ENCODE data around the gene SLC24A3.

SLC24A3 gene

GRCh38 chr20:19397226-19397625 is 184.8 kb downstream of the SLC24A3 start:
- no peak for DNase-seq

- DNase-seq, result no peak
These were observed 185.2 kb downstream of the SLC24A3 start for GRCh38 chr20:19397666-19398065.

- DNase-seq, result no peak
These were observed 188.7 kb downstream of the SLC24A3 start for GRCh38 chr20:19401096-19401495.

GRCh38 chr20:19403549-19403948 is 191.1 kb downstream of the SLC24A3 start:
- DNase-seq, result no peak

GRCh38 chr20:19404826-19405225 is 192.4 kb downstream of the SLC24A3 start:
- DNase-seq, result no peak

- DNase-seq, result no peak
These were observed 193.5 kb downstream of the SLC24A3 start for GRCh38 chr20:19405958-19406357.

GRCh38 chr20:19406381-19406780 is 193.9 kb downstream of the SLC24A3 start:
- no peak for DNase-seq

- no peak for DNase-seq
These were observed 194.8 kb downstream of the SLC24A3 start for GRCh38 chr20:19407196-19407595.

GRCh38 chr20:19407736-19408135 is 195.3 kb downstream of the SLC24A3 start:
- DNase-seq, result peak; percentile 13

- DNase-seq, result no peak
These were observed 196.5 kb downstream of the SLC24A3 start for GRCh38 chr20:19408971-19409370.

GRCh38 chr20:19411811-19412210 is 199.4 kb downstream of the SLC24A3 start:
- DNase-seq, result no peak

GRCh38 chr20:19412254-19412653 is 199.8 kb downstream of the SLC24A3 start:
- no peak for DNase-seq

- no peak for DNase-seq
These were observed 202.2 kb downstream of the SLC24A3 start for GRCh38 chr20:19414600-19414999.

- no peak for DNase-seq
These were observed 203.3 kb downstream of the SLC24A3 start for GRCh38 chr20:19415786-19416185.

GRCh38 chr20:19416627-19417026 is 204.2 kb downstream of the SLC24A3 start:
- no peak for DNase-seq

GRCh38 chr20:19419396-19419795 is 207.0 kb downstream of the SLC24A3 start:
- DNase-seq, result no peak

GRCh38 chr20:19423097-19423899 is 210.9 kb downstream of the SLC24A3 start:
- no peak for DNase-seq

- no peak for DNase-seq
These were observed 211.6 kb downstream of the SLC24A3 start for GRCh38 chr20:19423900-19424620.

GRCh38 chr20:19426356-19426755 is 213.9 kb downstream of the SLC24A3 start:
- DNase-seq, result no peak

GRCh38 chr20:19427480-19427879 is 215.0 kb downstream of the SLC24A3 start:
- no peak for DNase-seq

GRCh38 chr20:19427913-19428312 is 215.5 kb downstream of the SLC24A3 start:
- DNase-seq, result no peak

GRCh38 chr20:19428324-19428723 is 215.9 kb downstream of the SLC24A3 start:
- no peak for DNase-seq

GRCh38 chr20:19429538-19429937 is 217.1 kb downstream of the SLC24A3 start:
- no peak for DNase-seq

- DNase-seq, result no peak
These were observed 218.3 kb downstream of the SLC24A3 start for GRCh38 chr20:19430641-19431315.

Measured in DMS79 (cell line).